OCI-M2 (cell line): Measurements from ENCODE around the gene SMC6.

ENCODE experiments used
- DNase-seq: peaks from one replicate; lab custom pipeline; 2025; ENCODE audit not compliant: unreplicated experiment; lab: John Stamatoyannopoulos, UW

SMC6 gene

GRCh38 chr2:17620280-17620679 is 133.3 kb downstream of the SMC6 start:
- no peak for DNase-seq

- DNase-seq = no peak
Measured at GRCh38 chr2:17617955-17618354, 135.7 kb downstream of the SMC6 start.

- DNase-seq = no peak
Measured at GRCh38 chr2:17617516-17617915, 136.1 kb downstream of the SMC6 start.

- no peak for DNase-seq
Measured at GRCh38 chr2:17616405-17616804, 137.2 kb downstream of the SMC6 start.

GRCh38 chr2:17615728-17616351 is 137.8 kb downstream of the SMC6 start:
- DNase-seq = no peak

GRCh38 chr2:17615147-17615546 is 138.5 kb downstream of the SMC6 start:
- DNase-seq = no peak

- no peak for DNase-seq
Measured at GRCh38 chr2:17614174-17614930, 139.3 kb downstream of the SMC6 start.
